Smooth muscle cell of the brain vasculature (primary cell): ENCODE data around the gene EMD.
A peak's percentile ranks its signal among the peaks of the same experiment; 100 is the strongest.

Source experiments
- DNase-seq: peaks from one replicate; pipeline ENCODE4 v3.0.0-alpha.2; 2012; ENCODE audit warnings: low read depth, low spot score

The EMD gene

DNA sequence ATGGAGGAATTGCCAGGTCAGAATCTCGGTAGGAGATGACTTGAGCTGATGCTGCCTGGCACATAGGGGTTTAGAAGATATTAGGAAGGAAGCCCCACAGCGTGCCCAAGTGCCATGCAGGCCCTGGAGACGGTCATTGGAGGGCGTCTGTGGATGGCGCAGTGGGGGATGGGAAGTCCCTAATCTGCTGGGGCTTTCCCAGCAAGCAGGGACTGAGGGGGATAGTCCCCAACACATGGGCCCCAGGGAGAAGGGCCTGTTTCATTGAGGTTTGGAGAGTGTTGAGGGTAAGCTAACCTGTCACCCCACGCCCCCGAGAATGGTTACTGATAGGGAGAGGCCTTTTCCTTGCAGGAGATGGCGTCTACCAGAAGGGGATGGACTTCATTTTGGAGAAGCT is 40.1 kb downstream of the EMD start:
- DNase-seq, result no peak

DNA sequence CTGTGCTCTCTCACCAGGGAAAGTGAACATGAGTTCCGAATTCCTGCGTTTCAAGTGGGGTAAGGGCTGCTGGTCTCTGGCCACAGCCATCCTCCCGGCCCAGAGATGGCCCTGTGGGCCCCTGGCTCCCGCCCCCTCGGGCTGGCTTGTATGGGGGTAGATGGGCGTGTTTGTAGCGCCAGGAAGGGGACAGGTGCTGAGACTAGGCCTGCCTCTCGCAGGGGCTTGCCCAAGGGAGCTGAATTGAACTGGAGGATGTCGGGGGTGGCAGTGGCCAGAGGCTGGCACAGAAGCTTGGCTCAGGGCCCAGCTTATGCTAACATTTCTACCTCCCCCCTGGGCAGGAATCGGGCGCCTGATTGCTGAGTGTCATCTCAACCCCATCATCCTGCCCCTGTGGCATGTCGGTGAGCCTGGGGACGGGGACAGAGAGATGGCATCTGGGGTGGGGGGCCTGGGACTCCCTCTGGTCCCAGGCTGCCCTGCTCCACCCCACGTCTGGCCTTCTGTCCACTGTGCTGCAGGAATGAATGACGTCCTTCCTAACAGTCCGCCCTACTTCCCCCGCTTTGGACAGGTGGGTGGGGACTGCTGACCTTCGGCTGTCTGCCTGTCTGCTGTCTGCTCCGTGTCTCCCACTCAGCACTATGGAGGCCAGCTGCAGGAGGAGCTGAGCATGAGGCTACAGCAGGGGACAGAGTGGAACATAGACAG is 40.8 kb downstream of the EMD start:
- DNase-seq, result no peak

DNA sequence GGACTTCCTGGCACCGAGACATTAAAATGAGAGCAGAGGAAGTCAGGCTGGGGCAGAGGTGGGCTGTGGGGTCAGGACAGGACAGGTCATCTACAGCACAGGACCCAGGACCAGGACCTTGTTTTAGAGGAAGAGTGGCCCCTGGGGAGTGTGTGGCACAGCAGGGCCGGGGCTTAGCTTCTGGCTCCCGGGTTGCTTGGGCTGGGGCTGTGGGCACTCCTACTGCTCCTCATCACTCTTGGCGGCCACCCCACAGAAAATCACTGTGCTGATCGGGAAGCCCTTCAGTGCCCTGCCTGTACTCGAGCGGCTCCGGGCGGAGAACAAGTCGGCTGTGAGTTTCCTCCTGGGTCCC is 41.3 kb downstream of the EMD start:
- DNase-seq, result no peak

DNA sequence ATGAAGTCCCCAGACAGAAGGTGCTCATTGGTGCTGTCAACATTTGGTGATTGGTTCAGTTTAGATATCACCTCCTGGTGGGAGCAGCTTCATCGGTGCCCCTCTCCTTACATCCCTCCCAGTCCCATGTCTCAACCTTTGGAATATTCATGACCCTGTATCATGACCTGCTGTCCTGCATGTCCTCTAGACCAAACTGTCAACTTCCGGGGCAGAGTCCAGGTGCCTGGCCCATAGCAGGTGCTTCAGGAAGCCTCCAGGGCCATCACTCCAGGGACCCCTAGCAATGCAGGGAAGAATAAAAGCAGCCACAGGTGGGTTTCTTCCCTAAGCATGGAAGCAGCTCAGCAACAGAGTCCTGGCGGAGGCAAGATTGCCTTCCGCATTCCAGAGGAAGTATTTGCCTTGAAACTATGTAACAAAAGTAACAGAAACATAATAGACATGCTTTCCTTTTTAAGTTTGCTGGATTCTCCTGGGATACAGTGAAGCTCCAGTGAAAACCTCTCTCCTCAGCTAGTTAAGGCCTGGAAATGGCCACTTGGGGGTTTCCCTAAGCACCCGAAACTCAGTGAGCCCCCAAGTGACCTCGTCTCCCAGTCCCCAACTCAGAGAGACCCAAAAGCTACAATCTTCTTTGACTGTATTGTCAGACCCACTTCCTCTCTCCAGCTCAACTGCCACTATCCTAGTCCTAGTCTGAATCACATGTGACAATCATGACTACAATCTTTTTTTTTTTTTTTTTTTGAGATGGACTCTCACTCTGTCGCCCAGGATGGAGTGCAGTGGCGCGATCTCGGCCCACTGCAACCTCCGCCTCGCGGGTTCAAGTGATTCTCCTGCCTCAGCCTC is 48.0 kb downstream of the EMD start:
- DNase-seq, result no peak

DNA sequence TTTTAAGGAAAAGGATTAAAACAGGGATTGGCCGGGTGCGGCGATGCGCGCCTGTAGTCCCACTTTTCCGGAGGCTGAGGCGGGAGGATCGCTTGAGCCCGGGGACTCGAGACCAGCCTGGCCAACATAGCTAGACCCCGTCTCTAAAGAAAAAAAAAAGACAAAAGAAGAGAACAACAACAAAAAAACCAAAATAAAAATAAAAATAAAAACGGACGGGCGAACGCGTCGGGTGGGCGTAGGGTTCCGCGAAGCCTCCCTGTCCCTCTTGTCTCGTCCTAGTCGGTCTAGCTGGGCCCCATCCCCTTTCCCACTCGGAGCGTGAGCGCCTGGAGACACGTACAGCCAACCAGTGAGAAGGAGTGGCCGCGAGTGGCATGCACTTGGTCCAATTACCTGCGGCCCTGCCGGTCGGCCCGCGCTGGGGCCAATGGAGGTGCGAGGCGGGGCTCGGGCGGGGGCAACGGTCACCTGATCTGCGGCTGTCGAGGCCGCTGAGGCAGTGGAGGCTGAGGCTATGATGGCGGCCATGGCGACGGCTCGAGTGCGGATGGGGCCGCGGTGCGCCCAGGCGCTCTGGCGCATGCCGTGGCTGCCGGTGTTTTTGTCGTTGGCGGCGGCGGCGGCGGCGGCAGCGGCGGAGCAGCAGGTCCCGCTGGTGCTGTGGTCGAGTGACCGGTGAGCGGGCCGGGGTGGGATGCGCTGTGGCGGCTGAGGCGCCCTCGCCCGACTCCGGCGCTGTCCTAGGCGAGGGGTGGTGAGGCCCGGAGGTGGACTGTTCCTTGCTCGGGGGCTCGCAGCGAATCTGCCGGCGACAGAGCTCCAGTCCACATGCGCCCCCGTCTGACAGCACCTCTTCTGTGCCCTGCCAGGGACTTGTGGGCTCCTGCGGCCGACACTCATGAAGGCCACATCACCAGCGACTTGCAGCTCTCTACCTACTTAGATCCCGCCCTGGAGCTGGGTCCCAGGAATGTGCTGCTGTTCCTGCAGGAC is 49.4 kb downstream of the EMD start, which contains the start of gene ATP6AP1:
TSS of gene ATP6AP1 (plus strand) at position 502 of the 996 bp plus-strand sequence. CDS start at position 518, 16 bp downstream.
- DNase-seq, result peak; percentile 74

DNA sequence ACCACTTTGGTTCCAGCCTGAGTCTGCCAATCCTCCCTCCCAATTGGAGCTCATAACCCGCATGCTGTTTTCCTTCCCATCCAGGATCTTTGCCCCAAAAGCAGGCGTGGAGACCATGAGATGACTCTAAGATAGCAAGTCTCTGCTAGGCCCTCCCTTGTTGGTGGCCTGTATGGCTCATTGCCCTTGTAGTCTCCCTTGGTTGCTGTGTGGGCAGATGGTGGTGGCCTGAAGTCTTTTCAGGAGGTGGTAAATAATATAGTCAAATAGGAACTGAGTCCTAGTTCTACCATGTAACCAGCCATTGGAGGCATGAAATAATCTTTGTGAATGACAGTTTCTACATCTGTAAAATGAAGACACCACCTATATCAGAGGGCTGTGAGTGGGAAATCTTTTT is 50.6 kb downstream of the EMD start:
- DNase-seq, result no peak

DNA sequence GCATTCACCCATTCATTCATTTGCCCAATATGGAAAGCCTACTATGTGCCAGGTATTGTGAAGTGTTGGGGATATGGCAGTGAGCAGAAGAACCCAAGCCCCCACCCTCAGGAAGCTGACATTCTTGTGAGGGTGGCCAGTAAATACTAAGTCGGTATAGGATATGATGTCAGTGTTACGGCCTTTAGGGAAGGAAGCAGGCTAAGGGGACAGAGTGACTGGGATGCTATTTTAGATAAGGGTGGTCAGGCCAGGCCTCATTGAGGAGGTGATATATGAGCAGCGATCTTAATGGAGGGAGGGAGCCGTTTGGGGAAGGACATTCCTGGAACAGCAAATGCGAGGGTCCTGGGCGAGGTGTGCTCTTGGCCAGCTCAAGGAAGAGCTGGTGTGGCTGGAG is 51.4 kb downstream of the EMD start:
- DNase-seq, result no peak

DNA sequence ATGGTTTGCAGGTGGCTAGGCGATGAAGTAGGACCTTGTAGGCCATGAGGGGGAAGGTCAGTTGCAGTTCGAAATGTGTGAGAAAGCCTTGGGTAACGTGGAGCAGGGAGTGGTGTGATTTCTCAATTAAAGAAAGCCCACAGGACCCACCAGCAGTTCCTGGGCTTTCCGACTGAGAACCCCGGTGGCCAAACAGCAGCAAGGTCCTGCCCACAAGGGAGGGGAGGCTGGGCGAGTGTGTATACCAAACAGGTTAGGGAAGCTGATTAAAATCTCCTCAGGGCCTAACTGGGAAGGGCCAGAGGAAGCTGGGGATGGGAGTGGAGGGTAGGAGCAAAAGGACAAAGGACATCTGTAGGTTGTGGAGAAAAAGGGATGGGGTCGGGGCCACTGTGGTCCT is 51.8 kb downstream of the EMD start:
- DNase-seq, result no peak
